Measurements from ENCODE around the gene RALGAPA1.

GRCh38 chr14:35847636-35848035, 38.5 kb upstream of the RALGAPA1 start:
- TF ChIP-seq CTCF (IDR thresholded peaks at IDR 0.05): no peak
- no peak for TF ChIP-seq POLR2A (IDR thresholded peaks at IDR 0.05)

All from prostate gland (tissue), 2 donors.